OCI-LY1 (cell line): ENCODE measurements around the gene DYNLRB1.

Experiments
- CTCF ChIP-seq: fragments of 200-600 bp; sonication (generic), shearing (Covaris generic); IDR thresholded peaks from 2 replicates; pipeline ENCODE4 v1.5.1; 2017; ENCODE audit warnings: mild to moderate bottlenecking, antibody characterized with exemption, low read length, moderate library complexity, mixed read lengths
- EZH2 ChIP-seq: fragments of 200-600 bp; sonication (generic), shearing (Covaris generic); IDR thresholded peaks from 2 replicates; pipeline ENCODE4 v1.8.0; 2017; ENCODE audit warnings: borderline replicate concordance, mixed run types, mild to moderate bottlenecking, antibody characterized with exemption, low read length, moderate library complexity, mixed read lengths

- no peak for TF ChIP-seq CTCF
- TF ChIP-seq EZH2, result no peak
These were observed 43.8 kb upstream of the DYNLRB1 start for GRCh38 chr20:34472246-34472925.
